ENCODE data around the gene CYSTM1. TPM values are rescaled to one million over a fixed set of nuclear protein-coding genes. Genes with fewer than 3 reads are reported as not detected.

The CYSTM1 gene
- total and polyA plus RNA-seq, 2 of the 8 experiments (the other 6 are each of a cell fraction or from before 2014, with no cell fraction given) = 25.0 to 47.8 TPM

DNA sequence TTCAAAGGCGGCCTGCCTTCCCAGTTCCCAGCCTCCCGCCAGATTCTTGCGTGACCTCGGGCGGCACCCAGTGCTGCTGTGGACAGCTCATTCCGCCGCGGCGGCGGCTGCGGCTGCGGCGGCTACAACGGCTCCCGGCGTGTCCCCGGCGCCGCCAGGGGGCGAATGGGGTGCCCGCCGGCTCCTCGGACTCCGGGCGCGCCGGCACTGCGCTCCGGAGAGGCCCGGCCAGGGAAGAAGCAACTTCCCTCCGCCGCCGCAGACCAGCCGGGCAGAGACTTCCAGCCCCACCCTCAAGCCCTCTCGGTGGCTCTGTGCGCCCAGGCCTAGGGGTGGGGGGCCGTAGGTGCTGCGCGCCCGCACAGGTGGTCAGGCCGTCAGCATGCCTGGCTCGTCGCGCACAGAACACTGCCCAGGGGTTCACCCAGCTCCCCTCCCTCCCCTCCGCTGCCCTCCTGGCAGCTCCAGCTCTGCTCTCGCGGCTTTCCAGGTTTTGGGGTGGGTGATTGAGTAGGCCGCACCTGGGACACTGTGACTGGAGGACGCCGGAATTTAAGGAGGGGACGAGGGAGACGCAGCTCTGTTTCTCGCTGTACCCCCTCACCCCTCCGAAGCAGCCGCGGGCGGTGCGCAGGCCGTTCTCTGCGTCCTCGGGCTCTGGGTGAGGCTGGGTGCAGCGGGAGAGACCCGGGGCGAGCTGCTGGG lies 29.0 kb upstream of the CYSTM1 start (continued):
- TF ChIP-seq, protein P1, sequence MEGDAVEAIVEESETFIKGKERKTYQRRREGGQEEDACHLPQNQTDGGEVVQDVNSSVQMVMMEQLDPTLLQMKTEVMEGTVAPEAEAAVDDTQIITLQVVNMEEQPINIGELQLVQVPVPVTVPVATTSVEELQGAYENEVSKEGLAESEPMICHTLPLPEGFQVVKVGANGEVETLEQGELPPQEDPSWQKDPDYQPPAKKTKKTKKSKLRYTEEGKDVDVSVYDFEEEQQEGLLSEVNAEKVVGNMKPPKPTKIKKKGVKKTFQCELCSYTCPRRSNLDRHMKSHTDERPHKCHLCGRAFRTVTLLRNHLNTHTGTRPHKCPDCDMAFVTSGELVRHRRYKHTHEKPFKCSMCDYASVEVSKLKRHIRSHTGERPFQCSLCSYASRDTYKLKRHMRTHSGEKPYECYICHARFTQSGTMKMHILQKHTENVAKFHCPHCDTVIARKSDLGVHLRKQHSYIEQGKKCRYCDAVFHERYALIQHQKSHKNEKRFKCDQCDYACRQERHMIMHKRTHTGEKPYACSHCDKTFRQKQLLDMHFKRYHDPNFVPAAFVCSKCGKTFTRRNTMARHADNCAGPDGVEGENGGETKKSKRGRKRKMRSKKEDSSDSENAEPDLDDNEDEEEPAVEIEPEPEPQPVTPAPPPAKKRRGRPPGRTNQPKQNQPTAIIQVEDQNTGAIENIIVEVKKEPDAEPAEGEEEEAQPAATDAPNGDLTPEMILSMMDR (IDR thresholded peaks at IDR 0.05; ENCODE audit: control extremely low read depth in 1 of 3, insufficient read depth in 1 of 3, low read depth in 1 of 3, low read length in 3 of 3) = peak; percentile 49 to 70 (median 54)
- no peak for TF ChIP-seq TCF12 (IDR thresholded peaks at IDR 0.05; ENCODE audit: low read depth, low read length)
- TF ChIP-seq SIN3A (conservative IDR thresholded peaks at IDR 0.05 in 1 of 2, IDR thresholded peaks at IDR 0.05 in 1 of 2; ENCODE audit: low read depth in 1 of 2, low read length in 2 of 2) = peak in 1 of 2 experiments; percentile 31; a peak in 1 of 4 replicates
- no peak for TF ChIP-seq CREB1 (IDR thresholded peaks at IDR 0.05)
- no peak for TF ChIP-seq CTBP2 (IDR thresholded peaks at IDR 0.05; ENCODE audit: borderline replicate concordance, insufficient read depth, insufficient read length, low read length)
- no peak for TF ChIP-seq ZNF274 (IDR thresholded peaks at IDR 0.05; ENCODE audit: borderline replicate concordance, extremely low read depth, low read length)

All from H1 (cell line).